ENCODE results near the gene PHACTR4.
"Not testable (repeated sequence)": the region's sequence is repeated elsewhere in the genome, so short reads cannot be mapped to it uniquely, and the experiment has no call there.

PHACTR4 gene

GRCh38 chr1:28535180-28535579 lies 165.6 kb downstream of the PHACTR4 start:
- DNase-seq (ENCODE audit: extremely low spot score), result no peak
- TF ChIP-seq TARDBP (IDR thresholded peaks at IDR 0.05), result no peak
- no peak for TF ChIP-seq ZNF384 (IDR thresholded peaks at IDR 0.05)
- no peak for TF ChIP-seq HDGF (IDR thresholded peaks at IDR 0.05; ENCODE audit: borderline replicate concordance)
- TF ChIP-seq LEF1 (IDR thresholded peaks at IDR 0.05; ENCODE audit: borderline replicate concordance), result no peak
- TF ChIP-seq PKNOX1 (IDR thresholded peaks at IDR 0.05), result no peak
- TF ChIP-seq ARNT (IDR thresholded peaks at IDR 0.05), result no peak
- no peak for TF ChIP-seq SUZ12 (IDR thresholded peaks at IDR 0.05)
- TF ChIP-seq BHLHE40 (IDR thresholded peaks at IDR 0.05; ENCODE audit: borderline replicate concordance), result no peak
- no peak for TF ChIP-seq FOXA1 (IDR thresholded peaks at IDR 0.05)
- no peak for TF ChIP-seq L3MBTL2 (conservative IDR thresholded peaks at IDR 0.05)
- no peak for TF ChIP-seq FOXM1 (IDR thresholded peaks at IDR 0.05; ENCODE audit: borderline replicate concordance)
- no peak for TF ChIP-seq CTBP1 (IDR thresholded peaks at IDR 0.05; ENCODE audit: borderline replicate concordance)
- no peak for TF ChIP-seq SP1 (IDR thresholded peaks at IDR 0.05)
- TF ChIP-seq ELF4 (IDR thresholded peaks at IDR 0.05), result no peak
- ChIA-PET CTCF (no interaction called here), POLR2A (no interaction called here)

GRCh38 chr1:28537457-28538199 lies 168.1 kb downstream of the PHACTR4 start:
- no peak for DNase-seq (ENCODE audit: extremely low spot score)
- ChIA-PET CTCF (interaction anchor here (0.5 kb wide), 1 partner anchor 65 kb away, joined by 6 read pairs; no protein-coding TSS in a partner anchor), POLR2A (interaction anchor here (1.8 kb wide), 1 partner anchor 44 kb away, joined by 8 read pairs; no protein-coding TSS in a partner anchor)
- TF ChIP-seq ARNT (IDR thresholded peaks at IDR 0.05) (no peak), SP1 (IDR thresholded peaks at IDR 0.05) (no peak), FOXA1 (IDR thresholded peaks at IDR 0.05) (no peak), CTBP1 (IDR thresholded peaks at IDR 0.05; ENCODE audit: borderline replicate concordance) (no peak), LEF1 (IDR thresholded peaks at IDR 0.05; ENCODE audit: borderline replicate concordance) (no peak), SUZ12 (IDR thresholded peaks at IDR 0.05) (no peak), HDGF (IDR thresholded peaks at IDR 0.05; ENCODE audit: borderline replicate concordance) (no peak), NFRKB (IDR thresholded peaks at IDR 0.05) (no peak), ZNF384 (IDR thresholded peaks at IDR 0.05) (no peak), TARDBP (IDR thresholded peaks at IDR 0.05) (no peak), BHLHE40 (IDR thresholded peaks at IDR 0.05; ENCODE audit: borderline replicate concordance) (no peak), FOXM1 (IDR thresholded peaks at IDR 0.05; ENCODE audit: borderline replicate concordance) (no peak), PKNOX1 (IDR thresholded peaks at IDR 0.05) (no peak), ELF4 (IDR thresholded peaks at IDR 0.05) (no peak), L3MBTL2 (conservative IDR thresholded peaks at IDR 0.05) (no peak), FOXK2 (IDR thresholded peaks at IDR 0.05) (no peak)

GRCh38 chr1:28538286-28538685 lies 168.7 kb downstream of the PHACTR4 start:
- no peak for TF ChIP-seq L3MBTL2 (conservative IDR thresholded peaks at IDR 0.05)
- no peak for TF ChIP-seq SP1 (IDR thresholded peaks at IDR 0.05)
- no peak for TF ChIP-seq FOXM1 (IDR thresholded peaks at IDR 0.05; ENCODE audit: borderline replicate concordance)
- no peak for TF ChIP-seq ELF4 (IDR thresholded peaks at IDR 0.05)
- TF ChIP-seq TARDBP (IDR thresholded peaks at IDR 0.05), result no peak
- TF ChIP-seq LEF1 (IDR thresholded peaks at IDR 0.05; ENCODE audit: borderline replicate concordance), result no peak
- TF ChIP-seq SUZ12 (IDR thresholded peaks at IDR 0.05), result no peak
- TF ChIP-seq HDGF (IDR thresholded peaks at IDR 0.05; ENCODE audit: borderline replicate concordance), result no peak
- no peak for DNase-seq (ENCODE audit: extremely low spot score)
- CTCF ChIA-PET, result no interaction called here
- POLR2A ChIA-PET, result interaction anchor here (1.8 kb wide), 1 partner anchor 43 kb away, joined by 8 read pairs; no protein-coding TSS in a partner anchor

- TF ChIP-seq ZNF384 (IDR thresholded peaks at IDR 0.05), result peak; percentile 95
- TF ChIP-seq CTBP1 (IDR thresholded peaks at IDR 0.05; ENCODE audit: borderline replicate concordance), result no peak
- POLR2A ChIA-PET, result interaction anchor here (1.2 kb wide), 1 partner anchor 102 kb away, joined by 3 read pairs; the partner anchor contains the start of gene TAF12
- no peak for DNase-seq (ENCODE audit: extremely low spot score)
- CTCF ChIA-PET, result interaction anchor here (0.6 to 1.0 kb wide), 2 partner anchors 11 to 49 kb away, joined by 3 read pairs; no protein-coding TSS in a partner anchor
Measured at GRCh38 chr1:28540651-28541050, 171.1 kb downstream of the PHACTR4 start.

GRCh38 chr1:28541414-28542015 lies 172.0 kb downstream of the PHACTR4 start:
- not testable (repeated sequence) for DNase-seq (ENCODE audit: extremely low spot score)
- POLR2A ChIA-PET, result interaction anchor here (1.2 kb wide), 1 partner anchor 40 kb away, joined by 4 read pairs; no protein-coding TSS in a partner anchor
- CTCF ChIA-PET, result interaction anchor here (0.6 to 1.5 kb wide), 3 partner anchors 10 to 49 kb away, joined by 3 to 4 read pairs (median 3); no protein-coding TSS in a partner anchor

GRCh38 chr1:28545246-28545628 lies 175.7 kb downstream of the PHACTR4 start:
- ChIA-PET CTCF (no interaction called here), POLR2A (interaction anchor here (1.5 kb wide), 1 partner anchor 36 kb away, joined by 6 read pairs; no protein-coding TSS in a partner anchor)
- TF ChIP-seq ELF4 (IDR thresholded peaks at IDR 0.05), result no peak
- no peak for TF ChIP-seq HDGF (IDR thresholded peaks at IDR 0.05; ENCODE audit: borderline replicate concordance)
- no peak for TF ChIP-seq SP1 (IDR thresholded peaks at IDR 0.05)
- no peak for TF ChIP-seq FOXK2 (IDR thresholded peaks at IDR 0.05)
- TF ChIP-seq NFRKB (IDR thresholded peaks at IDR 0.05), result no peak
- no peak for TF ChIP-seq FOXA1 (IDR thresholded peaks at IDR 0.05)
- no peak for TF ChIP-seq ARNT (IDR thresholded peaks at IDR 0.05)
- no peak for TF ChIP-seq L3MBTL2 (conservative IDR thresholded peaks at IDR 0.05)
- TF ChIP-seq PKNOX1 (IDR thresholded peaks at IDR 0.05), result no peak
- DNase-seq (ENCODE audit: extremely low spot score), result no peak
